Liver (tissue), 3 donors: Measurements from ENCODE around the gene LYSET.

Experiments
- ATF3 ChIP-seq: IDR thresholded peaks from 2 replicates; pipeline ENCODE4 v1.6.1; 2016; ENCODE audit warnings: antibody characterized with exemption
- CTCF ChIP-seq: fragments of 150-350 bp; IDR thresholded peaks from 2 replicates; pipeline ENCODE4 v1.5.1; 2017; ENCODE audit warnings: improper control_type of control experiment, low read depth, low read length; ENCODE audit not compliant: missing input control
- EGR1 ChIP-seq, 2 donors: IDR thresholded peaks; 2 replicates each; pipeline ENCODE4 v1.6.1; 2016 to 2018; ENCODE audit warnings: antibody characterized with exemption in 2 of 2, low read depth in 2 of 2
- GABPA ChIP-seq, 2 donors: IDR thresholded peaks in 1 of 2; conservative IDR thresholded peaks in 1 of 2; 2 replicates each; pipeline ENCODE4 v1.6.1; 2016; ENCODE audit warnings: antibody characterized with exemption in 2 of 2, mild to moderate bottlenecking in 1 of 2, moderate library complexity in 1 of 2
- HNF4G ChIP-seq: IDR thresholded peaks from 2 replicates; pipeline ENCODE4 v1.6.1; 2016; ENCODE audit warnings: antibody characterized with exemption
- JUND ChIP-seq, 2 donors: IDR thresholded peaks; 2 replicates each; pipeline ENCODE4 v1.6.1; 2016; ENCODE audit warnings: antibody characterized with exemption in 2 of 2
- MAX ChIP-seq: IDR thresholded peaks from 2 replicates; pipeline ENCODE4 v1.6.1; 2016; ENCODE audit warnings: antibody characterized with exemption
- RAD21 ChIP-seq, 2 donors: IDR thresholded peaks; 2 replicates each; pipeline ENCODE4 v1.6.1; 2016; ENCODE audit warnings: antibody characterized with exemption in 2 of 2, mild to moderate bottlenecking in 2 of 2
- REST ChIP-seq: IDR thresholded peaks from 2 replicates; pipeline ENCODE4 v1.6.1; 2016; ENCODE audit warnings: antibody characterized with exemption, mild to moderate bottlenecking
- RXRA ChIP-seq, 2 donors: IDR thresholded peaks; 2 replicates each; pipeline ENCODE4 v1.6.1; 2017 to 2018; ENCODE audit warnings: antibody characterized with exemption in 2 of 2, mild to moderate bottlenecking in 1 of 2
- SP1 ChIP-seq: IDR thresholded peaks from 2 replicates; pipeline ENCODE4 v1.6.1; 2018; ENCODE audit warnings: antibody characterized with exemption, mild to moderate bottlenecking
- TAF1 ChIP-seq: conservative IDR thresholded peaks from 2 replicates; pipeline ENCODE4 v1.6.1; 2016; ENCODE audit warnings: antibody characterized with exemption, mild to moderate bottlenecking
- YY1 ChIP-seq: IDR thresholded peaks from 2 replicates; pipeline ENCODE4 v1.6.1; 2016; ENCODE audit warnings: antibody characterized with exemption, mild to moderate bottlenecking
- ZBTB33 ChIP-seq: IDR thresholded peaks from 2 replicates; pipeline ENCODE4 v1.6.1; 2016; ENCODE audit warnings: antibody characterized with exemption
- donor health status: healthy.
- donor health status: healthy.

GRCh38 chr14:93230539-93230938 is 45.4 kb downstream of the LYSET start:
- TF ChIP-seq CTCF (no peak), JUND (IDR thresholded peaks at IDR 0.05) (no peak), MAX (no peak), HNF4G (no peak), GABPA (IDR thresholded peaks at IDR 0.05 in 1 of 2, conservative IDR thresholded peaks at IDR 0.05 in 1 of 2) (no peak), REST (no peak), SP1 (no peak), ZBTB33 (no peak), EGR1 (IDR thresholded peaks at IDR 0.05; ENCODE audit: low read depth in 2 of 2) (no peak), TAF1 (no peak), ATF3 (no peak), RAD21 (IDR thresholded peaks at IDR 0.05) (no peak), YY1 (no peak), RXRA (IDR thresholded peaks at IDR 0.05) (no peak)
